Ishikawa (cell line): ENCODE results near the gene RABGAP1L.

Experiments used
- CEBPB ChIP-seq: IDR thresholded peaks from 2 replicates; pipeline ENCODE4 v1.6.1; 2012
- EGR1 ChIP-seq: IDR thresholded peaks from 2 replicates; pipeline ENCODE4 v1.6.1; 2012
- EP300 ChIP-seq: IDR thresholded peaks from 2 replicates; pipeline ENCODE4 v1.6.1; 2012; ENCODE audit warnings: borderline replicate concordance
- FOXM1 ChIP-seq: IDR thresholded peaks from 2 replicates; pipeline ENCODE4 v1.6.1; 2012; ENCODE audit warnings: low read depth, borderline replicate concordance
- NFIC ChIP-seq: IDR thresholded peaks from 2 replicates; pipeline ENCODE4 v1.6.1; 2012
- RAD21 ChIP-seq: IDR thresholded peaks from 2 replicates; pipeline ENCODE4 v1.6.1; 2012; ENCODE audit warnings: low read depth
- TAF1 ChIP-seq: IDR thresholded peaks from 2 replicates; pipeline ENCODE4 v1.6.1; 2012; ENCODE audit warnings: low read depth, mild to moderate bottlenecking
- YY1 ChIP-seq: IDR thresholded peaks from 2 replicates; pipeline ENCODE4 v1.6.1; 2012; ENCODE audit warnings: low read depth
- ZBTB7A ChIP-seq: IDR thresholded peaks from 2 replicates; pipeline ENCODE4 v1.6.1; 2012; ENCODE audit warnings: low read depth
- TF ChIP-seq, protein P1 (sequence below): IDR thresholded peaks from 2 replicates; pipeline ENCODE4 v1.6.1; 2012
- TF ChIP-seq, protein P2 (sequence below): IDR thresholded peaks from 2 replicates; pipeline ENCODE4 v1.6.1; 2012
- TF ChIP-seq, protein P3 (sequence below): IDR thresholded peaks from 2 replicates; pipeline ENCODE4 v1.6.1; 2012; ENCODE audit warnings: low read depth, mild to moderate bottlenecking

DNA sequence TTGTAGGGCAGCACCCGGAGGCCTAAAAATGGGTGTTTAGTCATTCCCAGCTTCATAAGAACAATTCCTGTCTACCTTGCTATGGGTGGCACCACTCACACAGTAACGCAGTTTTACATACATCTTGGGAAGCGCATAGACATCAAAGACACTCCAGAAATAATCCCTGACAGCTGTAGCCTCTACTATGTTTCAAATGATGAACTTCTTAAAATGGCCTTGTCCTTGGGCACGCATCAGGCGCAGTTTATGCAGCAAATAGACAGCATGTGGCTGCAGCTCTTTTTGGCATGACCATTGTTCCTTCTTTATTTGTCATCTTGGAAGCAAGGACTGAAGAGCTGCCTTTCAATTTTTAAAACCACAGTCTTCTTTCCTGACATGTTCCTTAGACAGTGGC lies 762.8 kb downstream of the RABGAP1L start:
- TF ChIP-seq, protein P1, sequence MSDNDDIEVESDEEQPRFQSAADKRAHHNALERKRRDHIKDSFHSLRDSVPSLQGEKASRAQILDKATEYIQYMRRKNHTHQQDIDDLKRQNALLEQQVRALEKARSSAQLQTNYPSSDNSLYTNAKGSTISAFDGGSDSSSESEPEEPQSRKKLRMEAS, result no peak
- TF ChIP-seq, protein P2, sequence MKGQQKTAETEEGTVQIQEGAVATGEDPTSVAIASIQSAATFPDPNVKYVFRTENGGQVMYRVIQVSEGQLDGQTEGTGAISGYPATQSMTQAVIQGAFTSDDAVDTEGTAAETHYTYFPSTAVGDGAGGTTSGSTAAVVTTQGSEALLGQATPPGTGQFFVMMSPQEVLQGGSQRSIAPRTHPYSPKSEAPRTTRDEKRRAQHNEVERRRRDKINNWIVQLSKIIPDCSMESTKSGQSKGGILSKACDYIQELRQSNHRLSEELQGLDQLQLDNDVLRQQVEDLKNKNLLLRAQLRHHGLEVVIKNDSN, result no peak
- no peak for TF ChIP-seq EP300
- TF ChIP-seq RAD21, result no peak
- TF ChIP-seq, protein P3, sequence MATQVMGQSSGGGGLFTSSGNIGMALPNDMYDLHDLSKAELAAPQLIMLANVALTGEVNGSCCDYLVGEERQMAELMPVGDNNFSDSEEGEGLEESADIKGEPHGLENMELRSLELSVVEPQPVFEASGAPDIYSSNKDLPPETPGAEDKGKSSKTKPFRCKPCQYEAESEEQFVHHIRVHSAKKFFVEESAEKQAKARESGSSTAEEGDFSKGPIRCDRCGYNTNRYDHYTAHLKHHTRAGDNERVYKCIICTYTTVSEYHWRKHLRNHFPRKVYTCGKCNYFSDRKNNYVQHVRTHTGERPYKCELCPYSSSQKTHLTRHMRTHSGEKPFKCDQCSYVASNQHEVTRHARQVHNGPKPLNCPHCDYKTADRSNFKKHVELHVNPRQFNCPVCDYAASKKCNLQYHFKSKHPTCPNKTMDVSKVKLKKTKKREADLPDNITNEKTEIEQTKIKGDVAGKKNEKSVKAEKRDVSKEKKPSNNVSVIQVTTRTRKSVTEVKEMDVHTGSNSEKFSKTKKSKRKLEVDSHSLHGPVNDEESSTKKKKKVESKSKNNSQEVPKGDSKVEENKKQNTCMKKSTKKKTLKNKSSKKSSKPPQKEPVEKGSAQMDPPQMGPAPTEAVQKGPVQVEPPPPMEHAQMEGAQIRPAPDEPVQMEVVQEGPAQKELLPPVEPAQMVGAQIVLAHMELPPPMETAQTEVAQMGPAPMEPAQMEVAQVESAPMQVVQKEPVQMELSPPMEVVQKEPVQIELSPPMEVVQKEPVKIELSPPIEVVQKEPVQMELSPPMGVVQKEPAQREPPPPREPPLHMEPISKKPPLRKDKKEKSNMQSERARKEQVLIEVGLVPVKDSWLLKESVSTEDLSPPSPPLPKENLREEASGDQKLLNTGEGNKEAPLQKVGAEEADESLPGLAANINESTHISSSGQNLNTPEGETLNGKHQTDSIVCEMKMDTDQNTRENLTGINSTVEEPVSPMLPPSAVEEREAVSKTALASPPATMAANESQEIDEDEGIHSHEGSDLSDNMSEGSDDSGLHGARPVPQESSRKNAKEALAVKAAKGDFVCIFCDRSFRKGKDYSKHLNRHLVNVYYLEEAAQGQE, result no peak
- no peak for TF ChIP-seq NFIC
- no peak for TF ChIP-seq YY1
- no peak for TF ChIP-seq ZBTB7A
- TF ChIP-seq CEBPB, result no peak
- TF ChIP-seq TAF1, result no peak
- TF ChIP-seq FOXM1, result no peak
- TF ChIP-seq EGR1, result no peak
